IMR-90 (cell line): ENCODE measurements around the gene MUTYH. TPM values are rescaled to one million over a fixed set of nuclear protein-coding genes. Genes with fewer than 3 reads are reported as not detected.

Source experiments
- ATAC-seq: fragments of 200-7000 bp; cut with Tn5 transposase; 2 replicates; pipeline ENCODE4 v1.9.1; 2020; ENCODE audit warnings: low read depth, mild to moderate bottlenecking, moderate library complexity
- BruUV-seq: library from RNA; stranded (reverse); fragments of 400-500 nt; replicated peaks from 2 replicates; lab custom pipeline; 2021; lab: Mats Ljungman, UMichigan
- CTCF ChIA-PET: fragments of 300-600 bp; formaldehyde crosslinking; extraction: SDS; loops from one replicate; lab custom pipeline; 2021; ENCODE audit warnings: antibody characterized with exemption; lab: Yijun Ruan, JAX
- POLR2A ChIA-PET: fragments of 300-600 bp; sonication (Branson Sonifier 250); formaldehyde crosslinking; loops from one replicate; lab custom pipeline; 2022; ENCODE audit warnings: antibody characterized with exemption; ENCODE audit not compliant: unreplicated experiment; lab: Charles Lee
- DNase-seq: peaks from one replicate; pipeline ENCODE4 v3.0.0; 2013
- H2AFZ ChIP-seq: replicated peaks from 2 replicates; pipeline ENCODE3; 2013; ENCODE audit warnings: low read length, mild to moderate bottlenecking; ENCODE audit not compliant: poor library complexity
- H2AK5ac ChIP-seq: 2 replicates; pipeline ENCODE4 v1.6.1; 2013; ENCODE audit warnings: low read depth, low read length, inconsistent platforms
- H2AK9ac ChIP-seq: replicated peaks from 2 replicates; pipeline ENCODE3; 2013; ENCODE audit warnings: mild to moderate bottlenecking, low read depth, low read length, moderate library complexity; ENCODE audit not compliant: poor library complexity
- H2BK120ac ChIP-seq: 2 replicates; pipeline ENCODE4 v1.6.1; 2013; ENCODE audit warnings: low read depth, low read length, inconsistent platforms
- H2BK15ac ChIP-seq: 3 replicates; pipeline ENCODE4 v1.6.1; 2013; ENCODE audit warnings: low read depth, low read length, inconsistent platforms
- H2BK20ac ChIP-seq: 2 replicates; pipeline ENCODE4 v1.6.1; 2013; ENCODE audit warnings: low read depth, mild to moderate bottlenecking, inconsistent platforms, low read length, moderate library complexity
- H2BK5ac ChIP-seq: 2 replicates; pipeline ENCODE4 v1.6.1; 2013; ENCODE audit warnings: mild to moderate bottlenecking, low read depth, low read length, inconsistent platforms; ENCODE audit not compliant: poor library complexity, severe bottlenecking
- H3K14ac ChIP-seq: replicated peaks from 2 replicates; pipeline ENCODE4 v1.6.1; 2013; ENCODE audit warnings: low read depth, low read length, inconsistent platforms
- H3K18ac ChIP-seq: 2 replicates; pipeline ENCODE4 v1.6.1; 2013; ENCODE audit warnings: low read depth, low read length, control low read depth
- H3K23ac ChIP-seq: 2 replicates; pipeline ENCODE4 v1.6.1; 2013; ENCODE audit warnings: low read depth, low read length, inconsistent platforms
- H3K27ac ChIP-seq: 2 replicates; pipeline ENCODE4 v1.5.1; 2013; ENCODE audit warnings: mild to moderate bottlenecking, control low read depth, low read length; ENCODE audit not compliant: insufficient read depth
- H3K27me3 ChIP-seq: 2 replicates; pipeline ENCODE4 v1.6.1; 2013; ENCODE audit warnings: low read length; ENCODE audit not compliant: control insufficient read depth, insufficient read depth
- H3K36me3 ChIP-seq: 2 replicates; pipeline ENCODE4 v1.6.1; 2013; ENCODE audit warnings: low read length, mixed read lengths; ENCODE audit not compliant: control insufficient read depth, insufficient read depth
- H3K4ac ChIP-seq: 2 replicates; pipeline ENCODE4 v1.6.1; 2013; ENCODE audit warnings: low read depth, low read length, inconsistent platforms
- H3K4me1 ChIP-seq: 2 replicates; pipeline ENCODE4 v1.6.1; 2013; ENCODE audit warnings: low read length, mixed read lengths; ENCODE audit not compliant: control insufficient read depth, insufficient read depth
- H3K4me2 ChIP-seq: 2 replicates; pipeline ENCODE4 v1.6.1; 2013; ENCODE audit warnings: low read depth, mild to moderate bottlenecking, control low read depth, low read length, moderate library complexity
- H3K4me3 ChIP-seq: 2 replicates; pipeline ENCODE4 v1.5.1; 2013; ENCODE audit warnings: low read depth, mild to moderate bottlenecking, control low read depth, low read length, moderate library complexity; ENCODE audit not compliant: insufficient read depth
- H3K56ac ChIP-seq: 2 replicates; pipeline ENCODE4 v1.6.1; 2013; ENCODE audit warnings: low read length, inconsistent platforms; ENCODE audit not compliant: insufficient read depth; ENCODE audit errors: extremely low read depth
- H3K79me1 ChIP-seq, 2 experiments: 2 replicates each; pipeline ENCODE4 v1.6.1; 2013; ENCODE audit warnings: low read length in 2 of 2, inconsistent platforms in 1 of 2, low read depth in 1 of 2
- H3K9ac ChIP-seq: 2 replicates; pipeline ENCODE4 v1.6.1; 2013; ENCODE audit warnings: low read depth, low read length, control low read depth
- H3K9me1 ChIP-seq: 2 replicates; pipeline ENCODE4 v1.6.1; 2013; ENCODE audit warnings: low read length, inconsistent platforms; ENCODE audit not compliant: insufficient read depth
- H3K9me3 ChIP-seq: 2 replicates; pipeline ENCODE4 v1.6.1; 2013; ENCODE audit warnings: low read length; ENCODE audit not compliant: control insufficient read depth, insufficient read depth
- H4K20me1 ChIP-seq: 2 replicates; pipeline ENCODE4 v1.6.1; 2013; ENCODE audit warnings: low read length, inconsistent platforms; ENCODE audit not compliant: insufficient read depth
- H4K5ac ChIP-seq: 2 replicates; pipeline ENCODE4 v1.6.1; 2013; ENCODE audit warnings: mild to moderate bottlenecking, low read depth, low read length, control low read depth
- H4K8ac ChIP-seq, 2 experiments: 2 replicates each; pipeline ENCODE4 v1.6.1; 2013; ENCODE audit warnings: low read depth in 2 of 2, low read length in 2 of 2, control low read depth in 1 of 2, inconsistent platforms in 1 of 2
- H4K91ac ChIP-seq: 2 replicates; pipeline ENCODE4 v1.6.1; 2013; ENCODE audit warnings: low read depth, low read length, inconsistent platforms; ENCODE audit not compliant: insufficient read depth
- BHLHE40 ChIP-seq: fragments of 150-350 bp; IDR thresholded peaks from 2 replicates; pipeline ENCODE4 v1.6.1; 2016; ENCODE audit warnings: mild to moderate bottlenecking, low read depth, low read length
- CHD1 ChIP-seq: IDR thresholded peaks from 2 replicates; pipeline ENCODE4 v1.6.1; 2012; ENCODE audit warnings: low read depth, low read length, improper control_type of control experiment
- CTCF ChIP-seq: conservative IDR thresholded peaks from 2 replicates; pipeline ENCODE4 v1.5.1; 2012; ENCODE audit warnings: mild to moderate bottlenecking, low read depth, low read length, improper control_type of control experiment
- MAFK ChIP-seq: IDR thresholded peaks from 2 replicates; pipeline ENCODE4 v1.6.1; 2012; ENCODE audit warnings: low read depth, low read length, improper control_type of control experiment
- MAZ ChIP-seq: IDR thresholded peaks from 2 replicates; pipeline ENCODE4 v1.6.1; 2012; ENCODE audit warnings: low read depth, mild to moderate bottlenecking, low read length, improper control_type of control experiment, moderate library complexity, borderline replicate concordance
- MXI1 ChIP-seq: IDR thresholded peaks from 2 replicates; pipeline ENCODE4 v1.6.1; 2012; ENCODE audit warnings: low read depth, mild to moderate bottlenecking, low read length, moderate library complexity, borderline replicate concordance
- NFE2L2 ChIP-seq: fragments of 150-350 bp; IDR thresholded peaks from 2 replicates; pipeline ENCODE4 v1.6.1; 2016; ENCODE audit warnings: low read depth, mild to moderate bottlenecking, low read length
- POLR2A ChIP-seq: IDR thresholded peaks from 2 replicates; pipeline ENCODE4 v1.6.1; 2012; ENCODE audit warnings: mild to moderate bottlenecking, low read depth, low read length
- RCOR1 ChIP-seq: IDR thresholded peaks from 2 replicates; pipeline ENCODE4 v1.6.1; 2012; ENCODE audit warnings: mild to moderate bottlenecking, low read length, improper control_type of control experiment; ENCODE audit not compliant: insufficient replicate concordance
- RFX5 ChIP-seq: IDR thresholded peaks from 2 replicates; pipeline ENCODE4 v1.8.0; 2012; ENCODE audit warnings: low read depth, mild to moderate bottlenecking, low read length, moderate library complexity
- SMC3 ChIP-seq: fragments of 150-350 bp; IDR thresholded peaks from 2 replicates; pipeline ENCODE4 v1.6.1; 2016; ENCODE audit warnings: low read depth, mild to moderate bottlenecking, antibody characterized with exemption, low read length, moderate library complexity
- WGBS, 2 experiments: methylation state at CpG; one replicate each; pipeline versions ENCODE4 v1.1.5 to v1.1.7; 2013; ENCODE audit warnings: missing lambda C conversion rate in 2 of 2; ENCODE audit not compliant: insufficient read length in 1 of 2; ENCODE audit errors: extremely low coverage in 2 of 2; 5-methylcytosine and 5-hydroxymethylcytosine counted together
- dilution Hi-C: fragments of 300-500 bp; cut with HindIII; formaldehyde crosslinking; loops from one replicate; pipeline ENCODE4 v1.14.3; 2018; ENCODE audit warnings: low sequenced_read_pairs; ENCODE audit not compliant: unreplicated experiment
- in situ Hi-C: fragments of 300-500 bp; cut with MboI; formaldehyde crosslinking; loops from 3 replicates; pipeline ENCODE4 v1.14.3; 2019; ENCODE audit warnings: low sequenced_read_pairs, inconsistent platforms, mixed read lengths
- intact Hi-C: fragments of 100-400 bp; cut with micrococcal nuclease; formaldehyde crosslinking; loops from 2 replicates; pipeline ENCODE4 v1.10.0; 2022
- polyA plus RNA-seq, 3 experiments: library from polyadenylated mRNA; depleted of rRNA; stranded (reverse); fragments of >200 nt; gene quantifications; 2 replicates each; pipeline ENCODE4 v1.2.3, GENCODE V29; 2012; ENCODE audit warnings: low replicate concordance in 1 of 3
- total RNA-seq: library from RNA; depleted of rRNA; stranded (reverse); fragments of >200 nt; gene quantifications from 2 replicates; pipeline ENCODE4 v1.2.3, GENCODE V29; 2012
- TF ChIP-seq, protein P1 (sequence below): fragments of 150-350 bp; IDR thresholded peaks from 2 replicates; pipeline ENCODE4 v1.6.1; 2016; ENCODE audit warnings: low read depth, mild to moderate bottlenecking, low read length, moderate library complexity, borderline replicate concordance

Gene MUTYH
- total and polyA plus RNA-seq, 2 of the 4 experiments (the other 2 are of a cell fraction) = 9.1 to 14.6 TPM

- TF ChIP-seq, protein P1, sequence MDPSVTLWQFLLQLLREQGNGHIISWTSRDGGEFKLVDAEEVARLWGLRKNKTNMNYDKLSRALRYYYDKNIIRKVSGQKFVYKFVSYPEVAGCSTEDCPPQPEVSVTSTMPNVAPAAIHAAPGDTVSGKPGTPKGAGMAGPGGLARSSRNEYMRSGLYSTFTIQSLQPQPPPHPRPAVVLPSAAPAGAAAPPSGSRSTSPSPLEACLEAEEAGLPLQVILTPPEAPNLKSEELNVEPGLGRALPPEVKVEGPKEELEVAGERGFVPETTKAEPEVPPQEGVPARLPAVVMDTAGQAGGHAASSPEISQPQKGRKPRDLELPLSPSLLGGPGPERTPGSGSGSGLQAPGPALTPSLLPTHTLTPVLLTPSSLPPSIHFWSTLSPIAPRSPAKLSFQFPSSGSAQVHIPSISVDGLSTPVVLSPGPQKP = no peak
- TF ChIP-seq NFE2L2 = no peak
- no peak for TF ChIP-seq RFX5
These were observed 8.3 kb upstream of the MUTYH start (continued) for GRCh38 chr1:45348609-45348965.

GRCh38 chr1:45348020-45348419 lies 7.8 kb upstream of the MUTYH start:
- H3K27me3 ChIP-seq = no peaks in the 10 kb centered on the region
- H3K9ac ChIP-seq = no peak overlapping the region
- H3K27ac ChIP-seq = no peak overlapping the region
- DNase-seq (peak; percentile 28), ATAC-seq (peak; percentile 67)
- BruUV-seq = no TSS peak
- CTCF ChIA-PET = interaction anchor here (0.6 to 1.6 kb wide), 2 partner anchors 12 to 134 kb away, joined by 3 to 4 read pairs; no protein-coding TSS in a partner anchor
- H3K56ac ChIP-seq = no peak overlapping the region
- no peaks in the 10 kb centered on the region for H3K9me3 ChIP-seq
- H3K4ac ChIP-seq = peak overlapping the region; percentile 26
- H2BK5ac ChIP-seq = no peak overlapping the region
- in situ Hi-C loops (loop anchor here (5.0 kb wide), 1 partner anchor 144 kb away; the partner anchor contains the start of gene TESK2), dilution Hi-C loops (no loop called here), intact Hi-C loops (no loop called here)
- H3K14ac ChIP-seq = peak overlapping the region; percentile 57; the same call in 1 of the 2 replicates
- POLR2A ChIA-PET = no interaction called here
- peak overlapping the region; percentile 73; the same call in 1 of the 2 replicates for H3K23ac ChIP-seq
- peaks cover 0 to 7% of the 10 kb centered on the region in 2 experiments; a peak in 2 of 4 replicates for H3K79me1 ChIP-seq
- peaks cover 18% of the 10 kb centered on the region for H3K36me3 ChIP-seq
- no peak overlapping the region for H2BK15ac ChIP-seq
- H3K18ac ChIP-seq = peak overlapping the region; percentile 7; the same call in 1 of the 2 replicates
- no peak overlapping the region for H2AK9ac ChIP-seq
- H3K4me3 ChIP-seq = no peak overlapping the region
- peaks cover 14% of the 10 kb centered on the region for H3K4me1 ChIP-seq
- H4K8ac ChIP-seq = peak overlapping the region in 1 of 2 experiments; percentile 13; a peak in 1 of 4 replicates
- H2AFZ ChIP-seq = no peak overlapping the region
- H4K20me1 ChIP-seq = no peaks in the 10 kb centered on the region
- no peak overlapping the region for H4K91ac ChIP-seq
- H3K4me2 ChIP-seq = peak overlapping the region; percentile 28; the same call in 1 of the 2 replicates
- H2AK5ac ChIP-seq = peak overlapping the region; percentile 70; the same call in 1 of the 2 replicates
- no CpG with 5 or more reads among the region's 2 CpGs for WGBS, 2 experiments
- H4K5ac ChIP-seq = no peak overlapping the region
- H2BK20ac ChIP-seq = no peak overlapping the region
- H2BK120ac ChIP-seq = no peak overlapping the region
- peaks cover 14% of the 10 kb centered on the region for H3K9me1 ChIP-seq
- TF ChIP-seq RCOR1 (no peak), NFE2L2 (no peak), CHD1 (no peak), CTCF (no peak), BHLHE40 (no peak), MAFK (no peak), SMC3 (no peak), MAZ (no peak), MXI1 (no peak), POLR2A (no peak)
- TF ChIP-seq, protein P1 = no peak
